PC-9 (cell line): ENCODE data around the gene CMTR1. TPM values are rescaled to one million over a fixed set of nuclear protein-coding genes. Genes with fewer than 3 reads are reported as not detected.

Experiments used
- BruUV-seq: library from RNA; stranded (reverse); fragments of 400-500 nt; replicated peaks from 2 replicates; lab custom pipeline; 2021; lab: Mats Ljungman, UMichigan
- CTCF ChIA-PET: fragments of 300-600 bp; sonication (Branson Sonifier 250); formaldehyde crosslinking; loops from one replicate; lab custom pipeline; 2022; ENCODE audit warnings: antibody characterized with exemption; lab: Charles Lee
- POLR2A ChIA-PET: fragments of 300-600 bp; sonication (Branson Sonifier 250); formaldehyde crosslinking; loops from one replicate; lab custom pipeline; 2022; ENCODE audit warnings: antibody characterized with exemption; ENCODE audit not compliant: unreplicated experiment; lab: Charles Lee
- DNase-seq, 2 experiments: peaks; one replicate each; pipeline versions ENCODE4 v3.0.0 to v3.0.0-alpha.2; 2015 to 2022; ENCODE audit warnings: mixed read lengths in 1 of 2
- H2AFZ ChIP-seq: fragments of 200-600 bp; sonication (generic); 2 replicates; pipeline ENCODE4 v1.8.1; 2017; ENCODE audit warnings: antibody characterized with exemption
- H3F3A ChIP-seq: fragments of 200-600 bp; sonication (generic); 2 replicates; pipeline ENCODE4 v1.8.1; 2017; ENCODE audit warnings: antibody characterized with exemption, mild to moderate bottlenecking, low read depth; ENCODE audit not compliant: insufficient read depth
- H3K27ac ChIP-seq: fragments of 200-600 bp; sonication (generic); 2 replicates; pipeline ENCODE4 v1.6.1; 2016; ENCODE audit warnings: mixed run types
- H3K27me3 ChIP-seq: fragments of 200-600 bp; sonication (generic); 2 replicates; pipeline ENCODE4 v1.6.1; 2016; ENCODE audit warnings: low read depth, mixed run types; ENCODE audit not compliant: insufficient read depth
- H3K36me3 ChIP-seq: fragments of 200-600 bp; sonication (generic); 2 replicates; pipeline ENCODE4 v1.6.1; 2016; ENCODE audit warnings: low read depth, mixed run types
- H3K4me1 ChIP-seq: fragments of 200-600 bp; sonication (generic); replicated peaks from 2 replicates; pipeline ENCODE4 v1.6.1; 2016; ENCODE audit warnings: mixed run types; ENCODE audit not compliant: insufficient read depth
- H3K4me2 ChIP-seq: fragments of 200-600 bp; sonication (generic); 2 replicates; pipeline ENCODE4 v1.6.1; 2017; ENCODE audit warnings: mixed run types
- H3K4me3 ChIP-seq: fragments of 200-600 bp; sonication (generic); 2 replicates; pipeline ENCODE4 v1.6.1; 2016; ENCODE audit warnings: mixed run types
- H3K79me2 ChIP-seq: fragments of 200-600 bp; sonication (generic); 2 replicates; pipeline ENCODE4 v1.6.1; 2017; ENCODE audit warnings: low read depth, mixed run types
- H3K9me2 ChIP-seq: fragments of 200-600 bp; sonication (generic); 2 replicates; pipeline ENCODE4 v1.8.1; 2017; ENCODE audit warnings: mild to moderate bottlenecking; ENCODE audit not compliant: insufficient read depth
- H3K9me3 ChIP-seq: fragments of 200-600 bp; sonication (generic); 2 replicates; pipeline ENCODE4 v1.8.1; 2016; ENCODE audit warnings: low read depth; ENCODE audit not compliant: insufficient read depth
- H4K20me1 ChIP-seq: fragments of 200-600 bp; sonication (generic); 2 replicates; pipeline ENCODE4 v1.8.1; 2017; ENCODE audit not compliant: insufficient read depth
- EZH2 ChIP-seq: fragments of 200-600 bp; sonication (generic); IDR thresholded peaks from 2 replicates; pipeline ENCODE4 v1.8.0; 2017; ENCODE audit warnings: antibody characterized with exemption, low read depth
- intact Hi-C: fragments of 100-400 bp; cut with micrococcal nuclease; formaldehyde crosslinking; loops from one replicate; pipeline ENCODE4 v1.10.0; 2022; ENCODE audit not compliant: unreplicated experiment
- total RNA-seq: library from RNA; stranded (reverse); gene quantifications from 2 replicates; pipeline ENCODE4 v1.2.3, GENCODE V29; 2021
- TF ChIP-seq, protein P1 (sequence below): fragments of 200-600 bp; sonication (generic); conservative IDR thresholded peaks from 2 replicates; pipeline ENCODE4 v1.6.1; 2017; ENCODE audit warnings: mixed run types, antibody characterized with exemption, mild to moderate bottlenecking, moderate library complexity

Gene CMTR1
- total RNA-seq, 1 experiment from 2014 or later, result 28.3 TPM

DNA sequence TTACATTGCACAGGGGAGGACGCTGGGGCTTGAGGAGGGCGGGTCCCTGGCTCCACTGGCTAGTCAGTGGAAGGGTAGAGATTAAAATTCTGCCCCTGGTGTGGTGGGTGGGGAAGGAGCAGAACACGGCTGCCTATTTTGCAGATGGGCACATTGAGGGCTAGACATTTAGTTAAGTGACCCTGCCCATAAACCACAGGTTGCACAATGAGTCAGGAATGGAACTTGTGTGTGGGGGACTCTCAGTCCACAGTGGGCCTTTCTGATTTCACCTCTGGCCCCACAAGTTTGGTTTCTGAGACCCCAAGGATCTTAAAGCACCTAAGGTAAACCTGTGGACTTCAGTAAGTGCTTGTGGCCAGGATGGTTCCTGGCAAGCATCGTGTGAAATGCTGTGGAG is 88.7 kb downstream of the CMTR1 start:
- Histone ChIP-seq H3K9me2 (no peaks in the 10 kb centered on the region), H3K27me3 (no peaks in the 10 kb centered on the region), H3K9me3 (no peaks in the 10 kb centered on the region), H2AFZ (no peak overlapping the region), H3K4me3 (no peak overlapping the region), H3K4me2 (no peak overlapping the region), H3K79me2 (no peaks in the 10 kb centered on the region), H3K36me3 (no peaks in the 10 kb centered on the region), H3K27ac (no peak overlapping the region), H3F3A (peaks cover 10% of the 10 kb centered on the region; the same call in 1 of the 2 replicates), H4K20me1 (no peaks in the 10 kb centered on the region), H3K4me1 (peaks cover 15% of the 10 kb centered on the region)
- ChIA-PET POLR2A (no interaction called here), CTCF (no interaction called here)
- DNase-seq, result no peak
- TF ChIP-seq EZH2, result no peak
- TF ChIP-seq, protein P1, sequence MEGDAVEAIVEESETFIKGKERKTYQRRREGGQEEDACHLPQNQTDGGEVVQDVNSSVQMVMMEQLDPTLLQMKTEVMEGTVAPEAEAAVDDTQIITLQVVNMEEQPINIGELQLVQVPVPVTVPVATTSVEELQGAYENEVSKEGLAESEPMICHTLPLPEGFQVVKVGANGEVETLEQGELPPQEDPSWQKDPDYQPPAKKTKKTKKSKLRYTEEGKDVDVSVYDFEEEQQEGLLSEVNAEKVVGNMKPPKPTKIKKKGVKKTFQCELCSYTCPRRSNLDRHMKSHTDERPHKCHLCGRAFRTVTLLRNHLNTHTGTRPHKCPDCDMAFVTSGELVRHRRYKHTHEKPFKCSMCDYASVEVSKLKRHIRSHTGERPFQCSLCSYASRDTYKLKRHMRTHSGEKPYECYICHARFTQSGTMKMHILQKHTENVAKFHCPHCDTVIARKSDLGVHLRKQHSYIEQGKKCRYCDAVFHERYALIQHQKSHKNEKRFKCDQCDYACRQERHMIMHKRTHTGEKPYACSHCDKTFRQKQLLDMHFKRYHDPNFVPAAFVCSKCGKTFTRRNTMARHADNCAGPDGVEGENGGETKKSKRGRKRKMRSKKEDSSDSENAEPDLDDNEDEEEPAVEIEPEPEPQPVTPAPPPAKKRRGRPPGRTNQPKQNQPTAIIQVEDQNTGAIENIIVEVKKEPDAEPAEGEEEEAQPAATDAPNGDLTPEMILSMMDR, result no peak
- intact Hi-C loops, result no loop called here
- no TSS peak for BruUV-seq

DNA sequence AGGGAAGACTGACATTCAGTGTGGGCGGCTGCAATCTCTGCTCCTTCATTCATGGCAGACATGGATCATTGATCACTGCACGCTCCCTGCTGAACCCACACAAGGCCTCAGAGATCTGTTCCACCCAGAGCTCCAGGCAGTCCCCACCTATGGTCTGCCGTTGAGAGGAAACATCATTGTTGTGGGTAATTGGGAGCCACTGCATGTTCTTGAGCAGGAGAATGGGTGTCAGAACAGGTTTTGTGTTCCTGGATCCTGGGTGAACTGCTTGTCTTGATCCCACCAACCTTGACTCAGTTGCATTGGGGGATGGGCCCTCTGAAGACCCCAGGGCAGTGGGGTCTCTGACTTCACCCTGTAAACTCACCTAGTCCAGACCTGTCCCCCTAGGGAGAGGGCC is 89.8 kb downstream of the CMTR1 start:
- Histone ChIP-seq H3K79me2 (no peaks in the 10 kb centered on the region), H4K20me1 (no peaks in the 10 kb centered on the region), H3K9me2 (no peaks in the 10 kb centered on the region), H3F3A (peaks cover 10% of the 10 kb centered on the region; the same call in 1 of the 2 replicates), H2AFZ (no peak overlapping the region), H3K36me3 (no peaks in the 10 kb centered on the region), H3K27me3 (0 out of 2 replicates have a peak, but pooled peaks cover 7% of the 10 kb centered on the region), H3K4me1 (peaks cover 14% of the 10 kb centered on the region; the same call in 1 of the 2 replicates), H3K27ac (no peak overlapping the region), H3K4me2 (no peak overlapping the region), H3K4me3 (no peak overlapping the region), H3K9me3 (no peaks in the 10 kb centered on the region)
- no TSS peak for BruUV-seq
- ChIA-PET POLR2A (no interaction called here), CTCF (no interaction called here)
- intact Hi-C loops, result no loop called here
- TF ChIP-seq, protein P1, result no peak
- no peak for TF ChIP-seq EZH2
- no peak for DNase-seq

DNA sequence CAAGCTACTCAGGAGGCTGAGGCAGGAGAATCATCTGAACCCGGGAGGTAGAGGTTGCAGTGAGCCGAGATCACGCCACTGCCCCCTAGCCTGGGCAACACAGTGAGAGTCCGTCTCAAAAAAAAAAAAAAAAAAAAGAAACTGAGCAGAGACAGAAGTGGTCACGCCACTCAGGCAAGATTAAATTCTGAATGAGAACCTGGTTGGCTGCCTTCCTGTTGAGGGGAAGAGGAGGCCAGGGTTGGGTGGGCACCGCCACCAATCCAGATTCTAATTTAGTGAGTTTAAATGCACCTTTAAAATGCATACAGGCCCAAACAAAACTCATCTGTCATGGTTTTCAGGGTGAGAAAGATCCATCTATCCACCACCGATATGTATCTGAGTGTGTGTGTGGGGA is 90.4 kb downstream of the CMTR1 start:
- BruUV-seq, result no TSS peak
- Histone ChIP-seq H3K27me3 (0 out of 2 replicates have a peak, but pooled peaks cover 7% of the 10 kb centered on the region), H3K9me3 (no peaks in the 10 kb centered on the region), H3K36me3 (no peaks in the 10 kb centered on the region), H3K27ac (no peak overlapping the region), H3K4me3 (no peak overlapping the region), H3K4me1 (peaks cover 14% of the 10 kb centered on the region; the same call in 1 of the 2 replicates), H3K79me2 (no peaks in the 10 kb centered on the region), H3K9me2 (no peaks in the 10 kb centered on the region), H3F3A (peaks cover 10% of the 10 kb centered on the region; the same call in 1 of the 2 replicates), H2AFZ (no peak overlapping the region), H3K4me2 (no peak overlapping the region), H4K20me1 (no peaks in the 10 kb centered on the region)
- ChIA-PET POLR2A (interaction anchor here (0.7 kb wide), 1 partner anchor 962 kb away, joined by 13 read pairs; no protein-coding TSS in a partner anchor), CTCF (no interaction called here)
- intact Hi-C loops, result no loop called here
- no peak for DNase-seq
- TF ChIP-seq EZH2, result no peak
- TF ChIP-seq, protein P1, result no peak
